HCT116 (cell line): ENCODE measurements around the gene PIP4K2C. TPM values are rescaled to one million over a fixed set of nuclear protein-coding genes. Genes with fewer than 3 reads are reported as not detected.

Experiments
- ATAC-seq: fragments of 200-7000 bp; cut with Tn5 transposase; 2 replicates; pipeline ENCODE4 v1.9.1; 2020; ENCODE audit warnings: mild to moderate bottlenecking, moderate library complexity
- BruUV-seq: library from RNA; stranded (reverse); fragments of 400-500 nt; replicated peaks from 2 replicates; lab custom pipeline; 2021; lab: Mats Ljungman, UMichigan
- CTCF ChIA-PET: fragments of 300-600 bp; sonication (Branson Sonifier 250); formaldehyde crosslinking; loops from one replicate; lab custom pipeline; 2021; ENCODE audit warnings: antibody characterized with exemption; lab: Charles Lee
- POLR2A ChIA-PET: fragments of 300-600, 350-600 bp; sonication (Branson Sonifier 250); formaldehyde crosslinking; loops from one replicate; lab custom pipeline; 2021; ENCODE audit warnings: antibody characterized with exemption; lab: Charles Lee
- RAD21 ChIA-PET, 2 experiments: fragments of 300-600 bp; sonication (Branson Sonifier 250); formaldehyde crosslinking; loops; one replicate each; lab custom pipeline; 2023; ENCODE audit warnings: low total read pairs in 2 of 2; ENCODE audit not compliant: uncharacterized antibody in 2 of 2, unreplicated experiment in 2 of 2, low non-redundant PET in 1 of 2; lab: Charles Lee
- DNase-seq: peaks from one replicate; pipeline ENCODE4 v3.0.0-alpha.2; 2010; ENCODE audit warnings: low read depth, low spot score
- H2AFZ ChIP-seq: fragments of 200-600 bp; shearing (Covaris generic), sonication (generic); 2 replicates; pipeline ENCODE4 v1.6.1; 2017; ENCODE audit warnings: low read depth, mixed run types, mixed read lengths, antibody characterized with exemption, low read length; ENCODE audit not compliant: poor library complexity, severe bottlenecking
- H3K27ac ChIP-seq: 2 replicates; pipeline ENCODE4 v1.5.1; 2012; ENCODE audit warnings: low read depth, low read length
- H3K27me3 ChIP-seq: fragments of 200-600 bp; sonication (generic); 2 replicates; pipeline ENCODE4 v1.6.1; 2016; ENCODE audit warnings: mixed run types, low read length, mixed read lengths; ENCODE audit not compliant: insufficient read depth
- H3K36me3 ChIP-seq, 2 experiments: fragments of 200-500 bp in 1 of 2; fragments of 200-600 bp in 1 of 2; sonication (Bioruptor generic) in 1 of 2; sonication (generic) in 1 of 2; 2 replicates each; pipeline versions ENCODE4 v1.5.1 to v1.6.1; 2014 to 2016; ENCODE audit warnings: low read length in 2 of 2, inconsistent platforms in 1 of 2, mixed read lengths in 1 of 2, mixed run types in 1 of 2; ENCODE audit not compliant: insufficient read depth in 2 of 2, control insufficient read depth in 1 of 2
- H3K4me1 ChIP-seq, 2 experiments: fragments of 200-600 bp in 1 of 2; sonication (generic) in 1 of 2; 2 replicates each; pipeline versions ENCODE4 v1.5.1 to v1.6.1; 2012 to 2017; ENCODE audit warnings: low read length in 2 of 2, inconsistent platforms in 1 of 2, mild to moderate bottlenecking in 1 of 2, mixed read lengths in 1 of 2, mixed run types in 1 of 2, moderate library complexity in 1 of 2; ENCODE audit not compliant: insufficient read depth in 2 of 2, control insufficient read depth in 1 of 2
- H3K4me2 ChIP-seq: fragments of 200-600 bp; sonication (generic); 2 replicates; pipeline ENCODE4 v1.6.1; 2017; ENCODE audit warnings: mixed run types, low read length, mixed read lengths
- H3K4me3 ChIP-seq, 2 experiments: fragments of 200-600 bp in 1 of 2; sonication (generic) in 1 of 2; replicated peaks in 1 of 2; 2 replicates each; pipeline ENCODE4 v1.5.1; 2011 to 2016; ENCODE audit warnings: low read length in 2 of 2, control low read depth in 1 of 2, low read depth in 1 of 2, mild to moderate bottlenecking in 1 of 2, mixed read lengths in 1 of 2, mixed run types in 1 of 2
- H3K79me2 ChIP-seq: fragments of 200-600 bp; sonication (generic); 2 replicates; pipeline ENCODE4 v1.6.1; 2017; ENCODE audit warnings: mild to moderate bottlenecking, mixed run types, low read length, moderate library complexity, mixed read lengths; ENCODE audit not compliant: insufficient read depth
- H3K9ac ChIP-seq: fragments of 200-600 bp; sonication (generic); 2 replicates; pipeline ENCODE4 v1.6.1; 2016; ENCODE audit warnings: low read length, mixed read lengths
- H3K9me2 ChIP-seq: fragments of 200-600 bp; sonication (generic), shearing (Covaris generic); 2 replicates; pipeline ENCODE4 v1.6.1; 2017; ENCODE audit warnings: mixed run types, mild to moderate bottlenecking, moderate library complexity; ENCODE audit not compliant: insufficient read depth
- H3K9me3 ChIP-seq, 2 experiments: fragments of 200-500 bp in 1 of 2; fragments of 200-600 bp in 1 of 2; sonication (Bioruptor generic) in 1 of 2; sonication (generic) in 1 of 2; 2 replicates each; pipeline ENCODE4 v1.6.1; 2014 to 2017; ENCODE audit warnings: low read length in 2 of 2, mixed read lengths in 2 of 2, inconsistent platforms in 1 of 2, low read depth in 1 of 2, mild to moderate bottlenecking in 1 of 2, mixed run types in 1 of 2, moderate library complexity in 1 of 2; ENCODE audit not compliant: control insufficient read depth in 1 of 2, insufficient read depth in 1 of 2
- H4K20me1 ChIP-seq: fragments of 200-600 bp; sonication (generic), shearing (Covaris generic); 2 replicates; pipeline ENCODE4 v1.6.1; 2017; ENCODE audit warnings: mixed run types, mild to moderate bottlenecking, moderate library complexity; ENCODE audit not compliant: insufficient read depth
- CBX3 ChIP-seq: IDR thresholded peaks from 2 replicates; pipeline ENCODE4 v1.6.1; 2012; ENCODE audit warnings: low read depth
- EGR1 ChIP-seq: IDR thresholded peaks from 2 replicates; pipeline ENCODE4 v1.6.1; 2012; ENCODE audit warnings: low read depth
- ELF1 ChIP-seq: IDR thresholded peaks from 2 replicates; pipeline ENCODE4 v1.6.1; 2012; ENCODE audit warnings: low read depth, borderline replicate concordance
- JUND ChIP-seq: IDR thresholded peaks from 2 replicates; pipeline ENCODE4 v1.6.1; 2012
- POLR2A ChIP-seq: IDR thresholded peaks from 2 replicates; pipeline ENCODE4 v1.7.0; 2011; ENCODE audit warnings: borderline replicate concordance; ENCODE audit not compliant: insufficient read depth, insufficient read length; ENCODE audit errors: extremely low read depth
- POLR2AphosphoS5 ChIP-seq: IDR thresholded peaks from 2 replicates; pipeline ENCODE4 v1.6.1; 2011; ENCODE audit warnings: mild to moderate bottlenecking, low read depth, low read length, moderate library complexity
- SIN3A ChIP-seq: IDR thresholded peaks from 2 replicates; pipeline ENCODE4 v1.6.1; 2012; ENCODE audit warnings: low read depth
- TCF7L2 ChIP-seq: IDR thresholded peaks from 2 replicates; pipeline ENCODE4 v1.7.0; 2011; ENCODE audit warnings: borderline replicate concordance, inconsistent platforms; ENCODE audit not compliant: insufficient read depth, insufficient read length; ENCODE audit errors: extremely low read depth
- YY1 ChIP-seq: IDR thresholded peaks from 2 replicates; pipeline ENCODE4 v1.6.1; 2011; ENCODE audit warnings: low read length, low read depth, moderate library complexity, mild to moderate bottlenecking; ENCODE audit not compliant: insufficient replicate concordance; ENCODE audit errors: extremely low read depth
- ZBTB33 ChIP-seq: IDR thresholded peaks from 2 replicates; pipeline ENCODE4 v1.6.1; 2011; ENCODE audit warnings: mild to moderate bottlenecking, low read length, moderate library complexity; ENCODE audit not compliant: insufficient replicate concordance; ENCODE audit errors: extremely low read depth
- ZFX ChIP-seq: fragments of 450-650 bp; IDR thresholded peaks from 2 replicates; pipeline ENCODE4 v1.6.1; 2017
- ZNF274 ChIP-seq: fragments of 200-500 bp; sonication (Bioruptor generic); IDR thresholded peaks from 2 replicates; pipeline ENCODE4 v1.6.1; 2014; ENCODE audit warnings: mild to moderate bottlenecking, low read depth, low read length, inconsistent platforms
- intact Hi-C: fragments of 100-400 bp; cut with micrococcal nuclease; formaldehyde crosslinking; loops from 2 replicates; pipeline ENCODE4 v1.10.0; 2022
- total RNA-seq: library from RNA; stranded (reverse); gene quantifications from one replicate; pipeline ENCODE4 v1.2.1, GENCODE V29; 2021; ENCODE audit not compliant: unreplicated experiment
- TF ChIP-seq, protein P1 (sequence below): IDR thresholded peaks from 2 replicates; pipeline ENCODE4 v1.6.1; 2012

PIP4K2C gene
- total RNA-seq, 1 experiment from 2014 or later: 38.4 TPM

DNA sequence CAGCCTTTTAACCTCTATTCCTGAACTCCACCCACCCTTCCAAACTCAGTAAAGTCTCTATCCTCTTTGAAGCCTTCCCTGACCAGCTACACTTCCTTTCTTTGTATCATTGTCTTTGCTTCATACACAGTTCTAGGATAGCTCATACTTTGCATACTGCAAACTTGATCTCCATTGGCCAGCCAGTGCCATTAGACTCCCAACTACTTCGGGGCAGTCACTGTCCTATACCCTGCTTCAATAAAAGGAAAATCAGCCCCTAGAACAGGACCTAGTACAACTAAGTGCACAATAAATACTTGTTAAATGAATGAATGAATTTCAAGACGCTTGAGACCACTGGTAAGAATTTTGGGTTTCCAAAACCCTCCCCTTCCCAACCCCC lies 521 bp upstream of the PIP4K2C start:
- ATAC-seq: peak; percentile 23
- peak overlapping the region; percentile 42 for H3K27ac ChIP-seq
- TSS peak; percentile 87 for BruUV-seq

DNA sequence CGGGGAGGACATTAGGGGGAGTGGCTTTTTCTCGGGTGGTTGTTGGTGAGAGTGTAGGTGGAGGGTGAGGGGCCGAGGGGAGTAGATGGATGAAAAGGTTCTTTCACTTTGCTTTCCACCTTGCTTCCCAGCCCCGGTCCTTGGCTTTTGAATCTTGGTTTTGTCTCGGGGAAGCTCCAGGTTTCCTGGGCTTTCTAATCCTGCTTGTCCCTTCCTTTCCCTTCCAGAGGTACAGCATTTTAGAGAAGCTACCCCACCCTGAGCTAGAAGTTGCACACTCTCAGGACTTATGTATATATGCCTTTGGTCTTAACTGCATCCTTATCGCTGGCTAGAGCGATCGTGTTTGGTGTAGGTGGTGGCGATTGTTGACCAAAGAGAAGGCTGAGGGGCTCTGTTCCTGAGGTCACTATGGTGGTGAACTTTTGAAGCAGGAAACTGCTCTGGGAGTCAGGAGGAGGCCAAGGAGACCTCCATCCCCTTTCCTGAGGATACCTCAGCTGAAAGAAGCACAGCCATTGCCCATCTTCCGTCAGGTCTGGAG lies 862 bp downstream of the PIP4K2C start:
- H3K9ac ChIP-seq: peak overlapping the region; percentile 81
- ChIA-PET RAD21 (no interaction called here), POLR2A (no interaction called here), CTCF (interaction anchor here (3.4 kb wide), 1 partner anchor 9 kb away, joined by 18 read pairs; no protein-coding TSS in a partner anchor)
- no peak for ATAC-seq
- peaks cover 6 to 18% of the 10 kb centered on the region in 2 experiments; a peak in 3 of 4 replicates for H3K4me1 ChIP-seq
- BruUV-seq: TSS peak; percentile 45
- H3K9me3 ChIP-seq: no peaks in the 10 kb centered on the region
- no peaks in the 10 kb centered on the region for H3K9me2 ChIP-seq
- no peaks in the 10 kb centered on the region for H3K27me3 ChIP-seq
- intact Hi-C loops: loop anchor here (2.0 kb wide), 1 partner anchor 41 kb away; the partner anchor contains the start of gene B4GALNT1
- no peaks in the 10 kb centered on the region for H4K20me1 ChIP-seq
- H3K4me2 ChIP-seq: peak overlapping the region; percentile 77
- peaks cover 14% of the 10 kb centered on the region for H3K79me2 ChIP-seq
- H2AFZ ChIP-seq: no peak overlapping the region
- peaks cover 3 to 16% of the 10 kb centered on the region in 2 experiments; a peak in 2 of 4 replicates for H3K36me3 ChIP-seq
- H3K27ac ChIP-seq: no peak overlapping the region
- DNase-seq: no peak
- H3K4me3 ChIP-seq: peak overlapping the region; percentile 94 to 95
- TF ChIP-seq POLR2AphosphoS5: no peak
- no peak for TF ChIP-seq CBX3
- no peak for TF ChIP-seq POLR2A
- TF ChIP-seq TCF7L2: no peak
- no peak for TF ChIP-seq SIN3A
- TF ChIP-seq ELF1: no peak
- no peak for TF ChIP-seq EGR1
- TF ChIP-seq YY1: no peak
- TF ChIP-seq, protein P1, sequence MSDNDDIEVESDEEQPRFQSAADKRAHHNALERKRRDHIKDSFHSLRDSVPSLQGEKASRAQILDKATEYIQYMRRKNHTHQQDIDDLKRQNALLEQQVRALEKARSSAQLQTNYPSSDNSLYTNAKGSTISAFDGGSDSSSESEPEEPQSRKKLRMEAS: no peak
- no peak for TF ChIP-seq ZNF274
- no peak for TF ChIP-seq JUND
- no peak for TF ChIP-seq ZBTB33

More for the DNA sequence above, 521 bp upstream of the PIP4K2C start:
- no peak for TF ChIP-seq POLR2A
- no peak for TF ChIP-seq ZNF274
- TF ChIP-seq ZFX: no peak
- Histone ChIP-seq H3K9me2 (no peaks in the 10 kb centered on the region), H3K9me3 (no peaks in the 10 kb centered on the region), H3K36me3 (peaks cover 0 to 5% of the 10 kb centered on the region in 2 experiments; a peak in 2 of 4 replicates), H3K4me2 (peak overlapping the region; percentile 77), H3K27me3 (no peaks in the 10 kb centered on the region), H3K4me3 (peak overlapping the region; percentile 94 to 95), H2AFZ (peak overlapping the region; percentile 66), H4K20me1 (no peaks in the 10 kb centered on the region), H3K4me1 (peaks cover 6 to 18% of the 10 kb centered on the region in 2 experiments; a peak in 3 of 4 replicates), H3K9ac (peak overlapping the region; percentile 81), H3K79me2 (peaks cover 14% of the 10 kb centered on the region)
- DNase-seq: no peak
- POLR2A ChIA-PET: interaction anchor here (0.7 kb wide), 1 partner anchor 44 kb away, joined by 4 read pairs; the partner anchor contains the start of gene DCTN2
- CTCF ChIA-PET: no interaction called here
- RAD21 ChIA-PET: no interaction called here
- intact Hi-C loops: loop anchor here (2.0 kb wide), 1 partner anchor 42 kb away; the partner anchor contains the start of gene B4GALNT1
